GM10248 (cell line): ENCODE measurements around the gene SYT14.

Source experiments
- CTCF ChIA-PET: fragments of 300-600 bp; sonication (Branson Sonifier 250); formaldehyde crosslinking; extraction: SDS; loops from one replicate; lab custom pipeline; 2021; ENCODE audit warnings: antibody characterized with exemption; lab: Yijun Ruan, JAX
- POLR2A ChIA-PET: fragments of 350-650 bp; sonication (Branson Sonifier 250); formaldehyde crosslinking; extraction: SDS; loops from one replicate; lab custom pipeline; 2020; ENCODE audit warnings: antibody characterized with exemption; lab: Yijun Ruan, JAX
- DNase-seq: peaks from one replicate; pipeline ENCODE4 v3.0.0; 2012; ENCODE audit errors: extremely low spot score
- TF ChIP-seq, protein P1 (sequence below): IDR thresholded peaks from 2 replicates; pipeline ENCODE4 v1.5.1; 2012; ENCODE audit warnings: mild to moderate bottlenecking, low read depth; ENCODE audit errors: extremely low read depth, missing control alignments, control extremely low read depth

SYT14 gene

DNA sequence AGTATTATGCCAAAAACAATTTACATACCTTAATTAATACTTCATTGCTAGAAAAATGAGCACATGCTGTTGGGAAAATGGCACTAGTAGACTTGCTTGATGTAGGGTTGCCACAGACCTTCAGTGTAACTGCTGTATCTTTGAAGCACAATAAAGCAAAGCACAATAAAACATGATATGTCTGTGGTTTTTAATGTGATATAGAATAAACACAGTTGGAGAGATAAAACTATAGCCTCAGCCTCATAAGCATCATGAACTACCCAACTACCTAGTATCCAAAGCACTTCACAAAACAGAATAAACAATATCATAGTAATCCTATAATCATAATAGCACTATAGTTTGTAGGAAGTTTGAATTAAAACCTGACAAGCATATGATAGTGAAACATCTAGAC lies 143.5 kb downstream of the SYT14 start:
- CTCF ChIA-PET, result no interaction called here
- no peak for DNase-seq
- TF ChIP-seq, protein P1, sequence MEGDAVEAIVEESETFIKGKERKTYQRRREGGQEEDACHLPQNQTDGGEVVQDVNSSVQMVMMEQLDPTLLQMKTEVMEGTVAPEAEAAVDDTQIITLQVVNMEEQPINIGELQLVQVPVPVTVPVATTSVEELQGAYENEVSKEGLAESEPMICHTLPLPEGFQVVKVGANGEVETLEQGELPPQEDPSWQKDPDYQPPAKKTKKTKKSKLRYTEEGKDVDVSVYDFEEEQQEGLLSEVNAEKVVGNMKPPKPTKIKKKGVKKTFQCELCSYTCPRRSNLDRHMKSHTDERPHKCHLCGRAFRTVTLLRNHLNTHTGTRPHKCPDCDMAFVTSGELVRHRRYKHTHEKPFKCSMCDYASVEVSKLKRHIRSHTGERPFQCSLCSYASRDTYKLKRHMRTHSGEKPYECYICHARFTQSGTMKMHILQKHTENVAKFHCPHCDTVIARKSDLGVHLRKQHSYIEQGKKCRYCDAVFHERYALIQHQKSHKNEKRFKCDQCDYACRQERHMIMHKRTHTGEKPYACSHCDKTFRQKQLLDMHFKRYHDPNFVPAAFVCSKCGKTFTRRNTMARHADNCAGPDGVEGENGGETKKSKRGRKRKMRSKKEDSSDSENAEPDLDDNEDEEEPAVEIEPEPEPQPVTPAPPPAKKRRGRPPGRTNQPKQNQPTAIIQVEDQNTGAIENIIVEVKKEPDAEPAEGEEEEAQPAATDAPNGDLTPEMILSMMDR, result no peak
- POLR2A ChIA-PET, result no interaction called here

DNA sequence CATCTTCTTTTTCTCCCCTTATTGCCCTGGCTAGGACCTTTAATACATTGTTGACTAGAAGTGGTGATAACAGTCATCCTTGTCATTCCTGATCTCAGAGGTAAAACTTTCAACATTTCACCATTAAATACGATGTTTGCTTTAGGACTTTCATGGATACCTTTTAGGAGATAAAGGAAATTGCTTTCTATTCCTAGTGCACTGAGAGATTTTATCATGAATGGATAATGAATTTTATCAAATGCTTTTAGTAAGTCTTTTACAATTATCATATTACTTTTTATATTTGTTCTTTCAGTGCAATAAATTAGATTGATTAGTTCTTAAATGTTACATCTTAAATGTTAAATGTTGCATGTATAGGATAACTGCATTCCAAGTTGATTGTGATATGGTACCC lies 147.3 kb downstream of the SYT14 start:
- POLR2A ChIA-PET, result no interaction called here
- TF ChIP-seq, protein P1, result no peak
- no peak for DNase-seq
- CTCF ChIA-PET, result no interaction called here

DNA sequence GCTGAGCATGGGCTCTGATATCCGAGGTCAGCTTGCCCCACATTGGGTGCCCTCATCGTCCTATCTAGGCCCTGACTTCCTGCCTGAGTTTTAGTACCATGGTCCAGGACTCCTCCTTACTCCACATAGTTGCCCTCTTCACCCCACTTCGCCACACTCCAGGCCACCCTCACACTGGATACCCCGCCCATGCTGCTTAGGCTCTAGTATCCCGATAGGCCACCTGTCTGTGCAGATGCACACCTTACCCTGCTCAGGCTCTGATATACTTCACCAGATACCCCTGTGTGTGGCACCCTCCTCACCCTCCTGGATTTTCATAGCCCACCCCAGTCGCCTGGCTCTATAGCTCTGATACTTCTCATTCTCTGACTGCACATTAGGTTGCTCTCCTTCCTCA lies 149.0 kb downstream of the SYT14 start:
- ChIA-PET POLR2A (no interaction called here), CTCF (no interaction called here)
- no peak for DNase-seq
- TF ChIP-seq, protein P1, result no peak

DNA sequence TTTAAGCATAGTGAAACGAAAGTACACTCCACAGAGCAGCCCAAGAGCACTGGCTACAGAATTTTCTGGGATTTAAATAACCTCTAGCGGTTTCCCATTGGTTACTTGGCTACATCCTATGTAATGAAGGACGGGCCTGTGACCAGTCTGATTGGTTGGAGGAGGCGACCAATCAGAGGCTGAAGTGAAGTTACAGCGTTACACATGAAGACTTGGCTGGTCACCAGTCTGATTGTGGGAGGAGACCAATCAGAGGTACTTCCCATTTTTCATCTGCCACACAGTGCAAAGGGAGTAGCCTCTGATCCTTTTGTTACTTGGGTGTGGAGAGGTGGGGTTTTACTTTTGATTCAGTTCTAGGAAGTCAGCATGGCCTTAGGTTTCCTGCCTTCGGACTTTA lies 151.8 kb downstream of the SYT14 start:
- TF ChIP-seq, protein P1, result no peak
- CTCF ChIA-PET, result interaction anchor here (1.6 kb wide), 1 partner anchor 16 kb away, joined by 3 read pairs; no protein-coding TSS in a partner anchor
- POLR2A ChIA-PET, result no interaction called here
- DNase-seq, result no peak

DNA sequence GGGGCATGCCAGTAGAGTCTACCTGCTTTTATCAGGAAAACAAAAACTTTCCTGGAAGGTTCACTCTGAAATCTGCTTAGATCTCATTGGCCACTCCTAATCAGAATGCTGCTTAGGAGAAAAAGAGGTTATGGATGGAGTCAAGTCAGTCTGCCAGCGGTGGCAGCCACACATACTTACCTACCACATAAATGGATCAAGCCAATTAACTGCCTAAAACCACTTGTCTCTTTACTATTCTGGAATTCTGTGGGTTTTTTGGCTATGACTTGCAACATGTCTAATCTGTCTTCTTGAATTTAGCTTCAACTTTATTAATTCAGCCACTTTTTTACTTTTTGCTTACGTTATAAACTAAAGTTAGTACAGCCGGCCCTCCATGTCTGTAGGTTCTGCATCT lies 154.3 kb downstream of the SYT14 start:
- POLR2A ChIA-PET, result no interaction called here
- DNase-seq, result no peak
- TF ChIP-seq, protein P1, result no peak
- CTCF ChIA-PET, result no interaction called here

DNA sequence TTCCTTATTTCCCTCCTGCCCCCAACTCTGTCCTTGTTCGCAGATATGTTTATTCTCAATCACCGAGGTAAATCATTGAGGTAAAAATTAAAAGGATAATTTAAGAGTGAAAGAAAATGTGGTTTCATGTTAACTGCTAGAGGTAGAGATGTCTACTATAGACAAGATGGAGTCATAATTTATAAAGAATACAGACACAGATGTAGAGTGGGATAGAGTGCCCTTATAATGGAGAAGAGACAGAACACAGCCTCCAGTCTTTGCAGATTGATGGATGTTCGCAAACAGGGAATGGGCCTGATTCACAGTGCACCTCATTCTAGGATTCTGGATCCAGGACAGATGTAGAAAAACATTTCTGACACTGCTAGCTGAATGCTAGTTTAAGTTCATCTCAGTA lies 155.4 kb downstream of the SYT14 start:
- TF ChIP-seq, protein P1, result no peak
- ChIA-PET POLR2A (no interaction called here), CTCF (no interaction called here)
- no peak for DNase-seq

DNA sequence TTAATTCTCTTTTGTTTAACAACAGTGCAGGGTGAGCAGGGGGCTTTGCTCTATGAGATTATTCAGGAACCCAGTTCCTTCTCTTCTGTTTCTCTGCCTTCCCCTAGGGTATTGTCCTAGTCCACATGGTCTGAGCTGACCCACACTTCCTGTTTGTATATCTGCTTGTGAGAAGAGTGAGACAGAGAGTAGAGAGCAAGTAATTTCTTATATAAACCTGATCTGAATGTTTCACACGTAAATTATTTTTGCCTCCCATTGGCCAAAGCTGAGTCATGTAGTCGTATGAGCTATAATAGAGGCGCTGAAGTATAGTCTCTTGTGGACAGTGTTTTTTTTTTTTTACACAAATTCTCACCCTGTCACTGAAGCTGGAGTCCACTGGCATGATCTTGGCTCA lies 160.3 kb downstream of the SYT14 start:
- TF ChIP-seq, protein P1, result no peak
- ChIA-PET CTCF (no interaction called here), POLR2A (no interaction called here)
- DNase-seq, result no peak
